ENCODE data around the gene ZNF608. TPM values are rescaled to one million over a fixed set of nuclear protein-coding genes. Genes with fewer than 3 reads are reported as not detected.
A peak's percentile ranks its signal among the peaks of the same experiment; 100 is the strongest.

The ZNF608 gene, protein sequence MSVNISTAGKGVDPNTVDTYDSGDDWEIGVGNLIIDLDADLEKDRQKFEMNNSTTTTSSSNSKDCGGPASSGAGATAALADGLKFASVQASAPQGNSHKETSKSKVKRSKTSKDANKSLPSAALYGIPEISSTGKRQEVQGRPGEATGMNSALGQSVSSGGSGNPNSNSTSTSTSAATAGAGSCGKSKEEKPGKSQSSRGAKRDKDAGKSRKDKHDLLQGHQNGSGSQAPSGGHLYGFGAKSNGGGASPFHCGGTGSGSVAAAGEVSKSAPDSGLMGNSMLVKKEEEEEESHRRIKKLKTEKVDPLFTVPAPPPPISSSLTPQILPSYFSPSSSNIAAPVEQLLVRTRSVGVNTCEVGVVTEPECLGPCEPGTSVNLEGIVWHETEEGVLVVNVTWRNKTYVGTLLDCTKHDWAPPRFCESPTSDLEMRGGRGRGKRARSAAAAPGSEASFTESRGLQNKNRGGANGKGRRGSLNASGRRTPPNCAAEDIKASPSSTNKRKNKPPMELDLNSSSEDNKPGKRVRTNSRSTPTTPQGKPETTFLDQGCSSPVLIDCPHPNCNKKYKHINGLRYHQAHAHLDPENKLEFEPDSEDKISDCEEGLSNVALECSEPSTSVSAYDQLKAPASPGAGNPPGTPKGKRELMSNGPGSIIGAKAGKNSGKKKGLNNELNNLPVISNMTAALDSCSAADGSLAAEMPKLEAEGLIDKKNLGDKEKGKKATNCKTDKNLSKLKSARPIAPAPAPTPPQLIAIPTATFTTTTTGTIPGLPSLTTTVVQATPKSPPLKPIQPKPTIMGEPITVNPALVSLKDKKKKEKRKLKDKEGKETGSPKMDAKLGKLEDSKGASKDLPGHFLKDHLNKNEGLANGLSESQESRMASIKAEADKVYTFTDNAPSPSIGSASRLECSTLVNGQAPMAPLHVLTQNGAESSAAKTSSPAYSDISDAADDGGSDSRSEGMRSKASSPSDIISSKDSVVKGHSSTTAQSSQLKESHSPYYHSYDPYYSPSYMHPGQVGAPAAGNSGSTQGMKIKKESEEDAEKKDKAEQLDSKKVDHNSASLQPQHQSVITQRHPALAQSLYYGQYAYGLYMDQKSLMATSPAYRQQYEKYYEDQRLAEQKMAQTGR (N-terminal part only)
- 13.3 TPM for polyA plus RNA-seq (2013, experiment 1 of 2; ENCODE audit: insufficient read length)
- polyA plus RNA-seq (2013, experiment 2 of 2; ENCODE audit: insufficient read length): 12.9 TPM

GRCh38 chr5:124745928-124746915, at the start of gene ZNF608:
TSS of gene ZNF608 (minus strand) at chr5:124746639. CDS start at chr5:124744989, 1,650 bp downstream.
- peak; percentile 89 for DNase-seq

DNA sequence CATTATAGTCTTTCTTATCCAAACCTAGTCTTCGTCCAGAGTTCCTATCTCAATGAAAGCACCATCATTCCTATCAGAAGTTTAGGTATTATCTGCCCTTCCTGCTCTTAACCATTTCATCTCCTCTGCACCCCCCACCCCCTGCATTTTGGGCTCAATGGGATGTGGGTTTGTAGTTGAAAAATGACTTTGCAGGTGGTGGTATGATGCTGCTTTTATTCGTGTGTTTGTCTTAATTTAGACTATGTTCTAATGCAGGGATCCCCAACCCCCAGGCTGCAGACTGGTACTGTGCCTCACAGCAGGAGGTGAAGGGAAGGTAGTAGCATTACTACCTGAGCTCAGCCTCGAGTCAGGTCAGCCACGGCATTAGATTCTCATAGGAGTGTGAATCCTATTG, 49.4 kb upstream of the ZNF608 start:
- DNase-seq: no peak

DNA sequence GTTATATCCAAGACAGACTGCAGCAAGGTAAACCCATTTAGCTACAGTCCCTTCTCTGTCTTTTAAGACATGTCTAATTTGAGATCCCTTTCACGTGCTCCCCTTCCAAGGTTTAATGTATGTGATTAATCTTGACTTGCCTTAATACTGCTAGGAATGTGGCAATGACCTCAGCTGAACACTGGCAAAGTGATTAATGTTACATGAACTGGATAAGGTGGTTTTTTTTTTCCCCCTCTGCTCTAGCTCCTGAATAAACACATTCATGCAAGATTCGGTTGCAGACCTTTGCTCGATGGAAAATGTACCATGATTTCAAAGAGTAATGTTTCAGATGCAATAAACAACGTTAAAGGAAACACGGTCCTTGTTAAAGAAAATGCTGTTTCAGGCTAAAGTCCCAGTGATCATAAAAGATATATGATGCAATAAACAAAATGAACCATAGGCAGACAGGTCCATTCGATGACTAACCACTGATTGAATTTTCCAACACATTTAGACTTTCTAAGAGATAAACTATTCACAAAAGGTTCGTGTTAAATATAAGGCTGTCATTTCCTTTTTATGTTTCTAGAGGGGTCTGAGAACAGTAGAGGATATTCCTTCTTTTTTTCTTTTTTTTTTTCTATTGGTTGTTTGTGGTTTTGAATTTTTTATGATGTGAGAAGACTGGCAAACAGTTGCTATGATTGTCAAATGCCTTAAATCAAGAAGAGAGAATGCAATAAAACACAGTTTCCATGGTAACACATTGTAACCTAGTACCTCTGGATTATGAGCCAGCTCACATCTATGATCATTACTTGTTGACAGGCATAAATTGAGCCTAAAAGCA, 44.7 kb upstream of the ZNF608 start:
- peak; percentile 31 for DNase-seq

GRCh38 chr5:124790301-124790894, 44.0 kb upstream of the ZNF608 start:
- peak; percentile 7 for DNase-seq

GRCh38 chr5:124789104-124789605, 42.7 kb upstream of the ZNF608 start:
- DNase-seq: no peak

DNA sequence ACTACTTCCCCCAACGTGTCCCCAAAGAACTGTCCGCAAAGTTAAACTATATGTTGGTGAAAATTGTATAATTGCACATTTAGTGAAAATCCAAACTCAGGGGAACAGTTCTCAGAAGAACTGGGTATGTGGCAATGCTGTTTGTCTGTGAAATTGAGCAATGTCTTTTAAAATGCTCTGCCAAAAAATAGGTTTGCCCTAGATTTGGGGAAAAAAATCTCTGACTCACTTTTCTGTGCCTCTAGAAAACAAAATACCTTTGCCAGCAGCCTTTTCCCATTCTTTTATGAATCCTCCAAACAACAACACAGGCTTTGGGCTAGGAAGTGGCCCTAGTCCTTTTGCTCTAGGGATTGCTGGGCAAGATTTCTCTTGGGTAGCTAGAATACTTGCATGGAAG, 37.4 kb upstream of the ZNF608 start:
- DNase-seq: peak; percentile 1

DNA sequence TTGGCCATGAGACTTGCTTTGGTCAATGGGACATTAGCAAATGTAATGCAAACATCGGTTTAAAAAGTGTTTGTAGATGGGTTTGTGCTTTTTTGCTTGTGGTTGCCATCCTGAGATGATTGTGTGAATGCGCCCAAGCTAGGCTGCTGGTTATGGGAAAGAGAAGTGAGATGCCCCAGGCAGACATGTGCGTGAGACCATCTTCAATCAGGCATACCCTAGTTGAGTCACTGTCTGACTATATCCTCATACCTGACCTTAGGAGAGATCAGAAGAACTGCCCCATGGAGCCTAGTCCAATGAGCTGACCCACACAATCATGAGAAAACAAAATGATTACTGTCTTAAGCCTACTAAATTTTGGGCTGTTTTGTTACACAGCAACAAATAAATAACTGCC, 36.8 kb upstream of the ZNF608 start:
- DNase-seq: no peak

DNA sequence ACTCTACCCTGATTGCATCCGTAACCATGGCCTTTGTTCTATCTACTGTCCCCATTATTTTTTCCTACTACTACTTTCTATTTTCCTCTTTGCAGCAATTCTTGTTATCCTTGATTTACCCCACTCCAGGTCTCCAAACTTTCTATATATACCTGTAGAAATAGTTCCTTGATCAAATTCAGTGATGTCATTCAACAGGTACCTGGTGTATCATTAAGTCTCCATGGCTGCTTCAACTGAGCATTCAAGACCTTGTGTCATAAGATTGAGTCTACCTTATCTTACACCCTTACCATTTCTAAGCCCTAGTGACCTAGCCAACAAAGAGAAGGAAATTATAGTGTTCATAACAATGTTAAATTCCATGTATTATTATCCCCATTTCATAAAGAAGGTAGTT, 35.8 kb upstream of the ZNF608 start:
- DNase-seq: no peak

GRCh38 chr5:124780011-124780410, 33.6 kb upstream of the ZNF608 start:
- no peak for DNase-seq

DNA sequence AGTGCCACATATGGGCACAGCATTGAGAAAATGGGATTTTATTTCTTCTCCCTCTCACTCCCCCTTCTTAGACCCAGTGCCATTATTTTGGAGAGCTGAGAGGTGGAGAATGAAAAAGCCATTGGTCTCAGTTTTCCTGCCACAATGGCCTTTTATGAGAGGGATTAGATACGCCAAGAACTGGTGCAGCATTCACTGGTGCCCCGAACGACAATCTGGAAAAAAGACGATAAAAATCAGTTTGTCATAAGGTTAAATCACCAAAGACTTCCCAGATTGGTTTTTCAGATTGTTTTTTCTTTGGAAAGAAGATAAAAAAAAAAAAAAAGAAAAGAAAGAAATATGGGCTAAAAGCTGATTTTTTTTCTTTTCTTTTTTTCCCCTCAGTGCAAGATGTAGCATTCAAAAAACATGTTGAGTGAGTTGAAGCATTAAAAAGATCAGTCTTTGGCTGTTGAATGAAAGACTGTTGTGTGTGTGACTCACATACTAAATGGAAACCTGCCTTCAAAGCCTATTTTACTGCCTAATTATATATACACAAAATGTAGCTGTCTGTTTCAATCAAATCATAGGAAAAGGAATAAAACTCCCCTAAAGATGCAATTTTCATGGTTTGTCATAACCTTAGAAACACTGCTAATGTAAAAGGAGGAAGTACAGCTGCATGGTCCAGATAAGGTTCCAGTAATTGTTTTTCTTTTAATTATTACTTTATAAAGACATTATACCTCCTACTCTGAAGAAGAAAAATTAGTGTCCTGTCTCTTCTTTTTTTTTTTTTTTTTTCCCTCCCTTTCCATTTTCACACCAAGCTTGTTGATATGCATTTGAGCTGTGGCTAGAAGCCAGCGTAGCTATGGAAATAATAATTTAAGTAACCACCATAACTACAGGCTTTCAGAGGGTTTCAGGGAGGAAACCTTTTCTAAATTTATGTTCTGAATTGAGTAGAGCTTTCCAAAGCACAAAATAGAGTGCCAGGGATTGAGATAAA, 27.2 kb upstream of the ZNF608 start:
- no peak for DNase-seq

- DNase-seq: no peak
Observed at GRCh38 chr5:124772457-124773200, 26.2 kb upstream of the ZNF608 start.

DNA sequence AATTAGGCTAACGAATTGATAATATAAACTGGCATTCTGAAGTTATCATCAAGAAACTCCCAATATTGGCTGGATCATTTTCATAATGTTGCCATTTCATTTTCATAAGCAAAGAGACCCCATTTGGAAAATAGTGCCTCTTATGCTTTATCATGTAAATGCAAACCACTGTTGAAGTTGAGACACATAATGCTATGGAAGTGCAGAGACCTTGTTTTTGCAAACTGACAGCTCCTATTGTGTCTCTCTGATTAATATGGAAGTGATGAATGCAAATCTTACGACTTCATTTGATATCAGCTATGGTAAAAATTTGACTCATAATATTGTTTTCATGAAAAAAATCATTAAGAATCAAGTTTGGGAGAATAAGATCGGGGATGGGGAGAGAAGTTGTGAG, 25.3 kb upstream of the ZNF608 start:
- DNase-seq: no peak

DNA sequence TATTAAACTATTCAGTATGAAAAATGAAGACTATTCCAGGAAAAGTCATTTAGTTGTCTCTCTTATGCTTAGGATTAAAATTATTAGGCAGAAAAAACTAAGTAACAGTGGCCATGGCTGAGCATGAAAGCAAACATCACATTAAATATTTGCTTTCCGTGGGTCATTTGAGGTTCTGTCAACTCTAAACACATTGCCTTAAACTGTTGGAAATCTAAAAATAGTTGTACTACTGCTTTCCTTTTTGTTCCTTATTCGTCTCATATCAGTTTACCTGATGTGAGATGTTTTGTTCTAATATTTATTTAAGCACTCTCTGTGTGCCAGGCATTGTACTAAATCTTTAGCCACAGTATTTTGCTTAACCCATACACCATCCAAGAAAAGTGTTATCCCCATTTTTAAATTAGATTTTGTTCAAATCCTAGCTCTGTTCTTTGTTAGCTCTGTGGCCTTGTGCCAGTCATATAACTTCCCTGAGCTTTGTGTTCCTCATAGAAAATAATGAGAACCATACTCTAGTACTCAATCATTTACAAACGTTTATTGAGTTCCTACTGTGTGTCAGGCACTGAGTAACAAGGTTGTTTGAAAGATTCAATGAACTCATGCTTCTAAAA, 18.7 kb upstream of the ZNF608 start:
- DNase-seq: no peak

GRCh38 chr5:124764585-124764984, 18.1 kb upstream of the ZNF608 start:
- DNase-seq: no peak

DNA sequence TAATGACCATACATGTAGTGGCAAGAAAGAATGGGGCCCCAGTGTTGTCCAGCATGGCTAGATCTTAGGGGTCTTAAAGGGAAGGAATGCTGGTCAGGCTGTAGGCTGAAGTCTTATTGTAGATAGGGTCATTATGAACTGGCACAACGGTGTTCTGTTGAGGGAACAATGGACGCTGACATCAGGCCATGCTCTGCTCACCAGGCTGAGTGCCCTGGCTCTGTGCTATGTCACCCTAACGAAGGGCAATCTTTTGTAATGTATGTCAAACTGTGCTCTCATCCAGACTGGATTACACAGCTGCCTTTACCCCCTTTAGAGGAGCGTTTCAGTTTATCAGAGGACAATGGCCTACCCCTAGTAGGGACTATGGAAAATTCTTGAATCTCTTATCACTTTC, 14.6 kb upstream of the ZNF608 start:
- no peak for DNase-seq

DNA sequence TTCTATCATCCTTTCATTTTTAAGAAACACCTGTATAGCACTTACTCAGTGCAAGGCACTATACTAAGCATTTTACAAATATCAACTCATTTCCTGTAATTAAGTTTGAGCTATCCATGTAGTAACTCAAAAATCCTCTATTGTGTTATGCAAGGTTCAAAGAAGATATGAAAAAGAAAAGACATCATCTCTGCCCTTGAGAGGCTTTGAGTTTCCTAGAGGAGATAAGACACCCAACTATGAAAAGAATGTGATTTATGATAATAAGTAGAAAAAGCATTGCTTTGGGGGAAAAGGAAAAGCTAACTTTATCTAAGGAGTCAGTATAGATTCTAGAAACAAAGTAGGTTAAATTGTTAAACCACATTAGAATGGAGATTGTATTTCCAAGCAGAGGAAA, 14.2 kb upstream of the ZNF608 start:
- DNase-seq: no peak

DNA sequence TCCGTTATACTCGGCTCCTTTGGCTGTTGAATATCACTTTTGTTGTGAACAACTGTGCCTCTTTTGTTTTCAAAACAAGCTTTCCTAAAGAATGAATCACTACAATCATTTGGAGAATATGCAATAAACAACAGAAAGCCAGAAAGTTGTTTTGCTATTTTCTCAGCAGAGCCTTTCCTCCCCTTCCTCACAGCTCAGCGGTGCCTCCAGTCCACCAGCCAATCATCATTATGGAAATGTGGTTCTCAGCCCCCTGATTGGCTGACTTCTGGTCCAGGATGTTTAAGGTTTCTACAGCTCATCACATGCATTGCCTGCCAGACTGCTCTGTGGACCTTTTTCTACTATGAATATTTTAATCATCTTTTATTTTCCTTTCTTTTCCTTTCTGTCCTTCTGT, 9.1 kb upstream of the ZNF608 start:
- peak; percentile 33 for DNase-seq

- no peak for DNase-seq
Observed at GRCh38 chr5:124755041-124755440, 8.6 kb upstream of the ZNF608 start.

Data from fibroblast of skin of scalp (primary cell).